A673 (cell line): ENCODE data around the gene NFATC2.

Source experiments
- EZH2 ChIP-seq: fragments of 200-600 bp; sonication (generic); IDR thresholded peaks from 2 replicates; pipeline ENCODE4 v1.6.1; 2017; ENCODE audit warnings: borderline replicate concordance, low read depth, mild to moderate bottlenecking, mixed read lengths, antibody characterized with exemption, low read length; ENCODE audit not compliant: poor library complexity, severe bottlenecking
- TF ChIP-seq, protein P1 (sequence below): fragments of 300-800, 200-600 bp; sonication (generic); conservative IDR thresholded peaks from 2 replicates; pipeline ENCODE4 v1.5.1; 2017; ENCODE audit warnings: low read depth, mild to moderate bottlenecking, antibody characterized with exemption, low read length, moderate library complexity, mixed read lengths

DNA sequence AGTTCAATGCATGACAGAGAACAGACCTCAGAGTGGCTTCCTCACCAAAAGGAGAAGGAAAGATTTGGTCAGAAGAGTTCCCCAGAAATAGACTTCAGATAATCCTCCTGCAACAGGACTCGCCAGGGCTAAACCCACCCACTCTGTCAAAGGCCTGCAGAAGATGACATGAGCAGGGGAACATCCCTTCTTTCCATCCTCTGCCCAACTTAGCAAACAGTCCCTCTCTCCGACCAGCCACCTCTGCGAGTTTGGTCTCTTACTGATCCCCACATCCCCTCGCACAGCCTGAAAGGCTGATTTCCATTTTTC is 7.5 kb downstream of the NFATC2 start:
- TF ChIP-seq, protein P1, sequence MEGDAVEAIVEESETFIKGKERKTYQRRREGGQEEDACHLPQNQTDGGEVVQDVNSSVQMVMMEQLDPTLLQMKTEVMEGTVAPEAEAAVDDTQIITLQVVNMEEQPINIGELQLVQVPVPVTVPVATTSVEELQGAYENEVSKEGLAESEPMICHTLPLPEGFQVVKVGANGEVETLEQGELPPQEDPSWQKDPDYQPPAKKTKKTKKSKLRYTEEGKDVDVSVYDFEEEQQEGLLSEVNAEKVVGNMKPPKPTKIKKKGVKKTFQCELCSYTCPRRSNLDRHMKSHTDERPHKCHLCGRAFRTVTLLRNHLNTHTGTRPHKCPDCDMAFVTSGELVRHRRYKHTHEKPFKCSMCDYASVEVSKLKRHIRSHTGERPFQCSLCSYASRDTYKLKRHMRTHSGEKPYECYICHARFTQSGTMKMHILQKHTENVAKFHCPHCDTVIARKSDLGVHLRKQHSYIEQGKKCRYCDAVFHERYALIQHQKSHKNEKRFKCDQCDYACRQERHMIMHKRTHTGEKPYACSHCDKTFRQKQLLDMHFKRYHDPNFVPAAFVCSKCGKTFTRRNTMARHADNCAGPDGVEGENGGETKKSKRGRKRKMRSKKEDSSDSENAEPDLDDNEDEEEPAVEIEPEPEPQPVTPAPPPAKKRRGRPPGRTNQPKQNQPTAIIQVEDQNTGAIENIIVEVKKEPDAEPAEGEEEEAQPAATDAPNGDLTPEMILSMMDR, result no peak
- TF ChIP-seq EZH2, result no peak
